Lower leg skin (tissue), 3 donors: ENCODE results near the gene PRKAB2.

Experiments
- CTCF ChIP-seq, 3 donors: fragments of 450-650 bp; IDR thresholded peaks; one replicate each; pipeline ENCODE4 v1.5.1; 2016; ENCODE audit warnings: antibody characterized with exemption in 3 of 3, mild to moderate bottlenecking in 3 of 3, moderate library complexity in 2 of 3
- POLR2A ChIP-seq, 2 donors: fragments of 450-650 bp; IDR thresholded peaks; one replicate each; pipeline ENCODE4 v1.6.1; 2016 to 2017; ENCODE audit warnings: antibody characterized with exemption in 2 of 2, mild to moderate bottlenecking in 1 of 2, moderate library complexity in 1 of 2

GRCh38 chr1:147105909-147106308 is 66.4 kb downstream of the PRKAB2 start:
- TF ChIP-seq CTCF (IDR thresholded peaks at IDR 0.05) (no peak), POLR2A (IDR thresholded peaks at IDR 0.05) (no peak)
